Kasumi-1 (cell line): Measurements from ENCODE around the gene ADAMTS17.
"Not testable (repeated sequence)": the region's sequence is repeated elsewhere in the genome, so short reads cannot be mapped to it uniquely, and the experiment has no call there.

Experiments used
- DNase-seq, 2 experiments: peaks; one replicate each; lab custom pipeline; 2025; lab: John Stamatoyannopoulos, UW

ADAMTS17 gene

GRCh38 chr15:100108846-100109245 is 232.9 kb downstream of the ADAMTS17 start:
- DNase-seq, result no peak

GRCh38 chr15:100108346-100108745 is 233.4 kb downstream of the ADAMTS17 start:
- no peak for DNase-seq

- no peak for DNase-seq
These were observed 234.1 kb downstream of the ADAMTS17 start for GRCh38 chr15:100107606-100108225.

GRCh38 chr15:100107151-100107550 is 234.6 kb downstream of the ADAMTS17 start:
- DNase-seq, result no peak

GRCh38 chr15:100106732-100107131 is 235.0 kb downstream of the ADAMTS17 start:
- no peak for DNase-seq

GRCh38 chr15:100105101-100105500 is 236.7 kb downstream of the ADAMTS17 start:
- DNase-seq, result no peak

GRCh38 chr15:100104245-100104644 is 237.5 kb downstream of the ADAMTS17 start:
- no peak for DNase-seq

GRCh38 chr15:100103828-100104227 is 237.9 kb downstream of the ADAMTS17 start:
- DNase-seq, result no peak

GRCh38 chr15:100101426-100102089 is 240.2 kb downstream of the ADAMTS17 start:
- no peak for DNase-seq

- no peak for DNase-seq
These were observed 240.8 kb downstream of the ADAMTS17 start for GRCh38 chr15:100100926-100101325.

GRCh38 chr15:100099976-100100375 is 241.8 kb downstream of the ADAMTS17 start:
- DNase-seq, result no peak

GRCh38 chr15:100098705-100099104 is 243.1 kb downstream of the ADAMTS17 start:
- DNase-seq, result no peak

- DNase-seq, result no peak
These were observed 244.2 kb downstream of the ADAMTS17 start for GRCh38 chr15:100097342-100098127.

- DNase-seq, result no peak
These were observed 245.1 kb downstream of the ADAMTS17 start for GRCh38 chr15:100096700-100097099.

- DNase-seq, result no peak
These were observed 245.6 kb downstream of the ADAMTS17 start for GRCh38 chr15:100096248-100096600.

GRCh38 chr15:100095541-100096247 is 246.1 kb downstream of the ADAMTS17 start:
- no peak for DNase-seq

- no peak for DNase-seq
These were observed 247.7 kb downstream of the ADAMTS17 start for GRCh38 chr15:100094127-100094510.

- DNase-seq, result no peak
These were observed 248.3 kb downstream of the ADAMTS17 start for GRCh38 chr15:100093211-100094126.

- no peak for DNase-seq
These were observed 249.7 kb downstream of the ADAMTS17 start for GRCh38 chr15:100092034-100092433.

GRCh38 chr15:100090411-100090810 is 251.4 kb downstream of the ADAMTS17 start:
- no peak for DNase-seq

GRCh38 chr15:100084042-100084821 is 257.5 kb downstream of the ADAMTS17 start:
- not testable (repeated sequence) for DNase-seq
